Mesodermal cell (in vitro differentiated cells): ENCODE data around the gene WDR6.

Experiments
- H3K27ac ChIP-seq: 2 replicates; pipeline ENCODE4 v1.7.0; 2013; ENCODE audit warnings: mild to moderate bottlenecking, low read depth, low read length, moderate library complexity; ENCODE audit not compliant: severe bottlenecking
- H3K36me3 ChIP-seq: 2 replicates; pipeline ENCODE4 v1.7.1; 2013; ENCODE audit warnings: mild to moderate bottlenecking, low read length, moderate library complexity; ENCODE audit not compliant: control insufficient read depth, insufficient read depth
- H3K4me1 ChIP-seq: one replicate; pipeline ENCODE4 v1.7.1; 2013; ENCODE audit warnings: mild to moderate bottlenecking, low read length; ENCODE audit not compliant: insufficient read depth, control insufficient read depth, poor library complexity, severe bottlenecking
- H3K4me3 ChIP-seq: 2 replicates; pipeline ENCODE4 v1.7.0; 2013; ENCODE audit warnings: low read length, control low read depth, mild to moderate bottlenecking; ENCODE audit not compliant: insufficient read depth, poor library complexity, severe bottlenecking; ENCODE audit errors: extremely low read depth
- H3K9me3 ChIP-seq: 2 replicates; pipeline ENCODE4 v1.7.1; 2013; ENCODE audit warnings: mild to moderate bottlenecking, low read length, moderate library complexity; ENCODE audit not compliant: control insufficient read depth
- WGBS, 2 experiments: methylation state at CpG; one replicate each; pipeline ENCODE4 v1.1.5; 2013; ENCODE audit warnings: missing lambda C conversion rate in 2 of 2; ENCODE audit not compliant: insufficient coverage in 2 of 2; 5-methylcytosine and 5-hydroxymethylcytosine counted together

The WDR6 gene

GRCh38 chr3:48980295-48980694, 26.9 kb upstream of the WDR6 start:
- Histone ChIP-seq H3K27ac (no peak overlapping the region), H3K36me3 (peaks cover 87% of the 10 kb centered on the region), H3K4me1 (peaks cover 3% of the 10 kb centered on the region), H3K4me3 (no peak overlapping the region), H3K9me3 (no peaks in the 10 kb centered on the region)
- WGBS, 2 experiments = 93 to 100% methylated on average over 3 to 4 of the region's 4 CpGs

GRCh38 chr3:48982016-48982415, 25.2 kb upstream of the WDR6 start:
- Histone ChIP-seq H3K9me3 (no peaks in the 10 kb centered on the region), H3K4me1 (peaks cover 3% of the 10 kb centered on the region), H3K27ac (no peak overlapping the region), H3K36me3 (peaks cover 79% of the 10 kb centered on the region), H3K4me3 (no peak overlapping the region)

GRCh38 chr3:48982686-48983085, 24.5 kb upstream of the WDR6 start:
- H3K36me3 ChIP-seq = peaks cover 72% of the 10 kb centered on the region
- H3K4me1 ChIP-seq = peaks cover 3% of the 10 kb centered on the region
- H3K9me3 ChIP-seq = no peaks in the 10 kb centered on the region
- 90 to 91% methylated on average over 5 of the region's 5 CpGs for WGBS, 2 experiments
- H3K27ac ChIP-seq = no peak overlapping the region
- no peak overlapping the region for H3K4me3 ChIP-seq

GRCh38 chr3:48983096-48983495, 24.1 kb upstream of the WDR6 start:
- H3K4me1 ChIP-seq = peaks cover 3% of the 10 kb centered on the region
- no peak overlapping the region for H3K27ac ChIP-seq
- 92 to 100% methylated on average over 3 to 4 of the region's 4 CpGs for WGBS, 2 experiments
- no peak overlapping the region for H3K4me3 ChIP-seq
- H3K36me3 ChIP-seq = peaks cover 68% of the 10 kb centered on the region
- H3K9me3 ChIP-seq = no peaks in the 10 kb centered on the region

GRCh38 chr3:48984663-48985062, 22.5 kb upstream of the WDR6 start:
- H3K4me1 ChIP-seq = peaks cover 3% of the 10 kb centered on the region
- H3K36me3 ChIP-seq = peaks cover 54% of the 10 kb centered on the region

GRCh38 chr3:48985831-48986376, 21.3 kb upstream of the WDR6 start:
- peaks cover 44% of the 10 kb centered on the region for H3K36me3 ChIP-seq
- no peak overlapping the region for H3K27ac ChIP-seq
- H3K4me1 ChIP-seq = peaks cover 3% of the 10 kb centered on the region
- H3K9me3 ChIP-seq = no peaks in the 10 kb centered on the region
- WGBS, 2 experiments = 96 to 97% methylated on average over 6 to 7 of the region's 7 CpGs
- no peak overlapping the region for H3K4me3 ChIP-seq

More at GRCh38 chr3:48984663-48985062, 22.5 kb upstream of the WDR6 start:
- no peak overlapping the region for H3K4me3 ChIP-seq
- no peaks in the 10 kb centered on the region for H3K9me3 ChIP-seq
- no peak overlapping the region for H3K27ac ChIP-seq

GRCh38 chr3:48989126-48989795, 17.9 kb upstream of the WDR6 start:
- peak overlapping the region; percentile 97 for H3K27ac ChIP-seq
- peaks cover 17% of the 10 kb centered on the region for H3K36me3 ChIP-seq
- H3K4me1 ChIP-seq = no peaks in the 10 kb centered on the region
- H3K4me3 ChIP-seq = peak overlapping the region; percentile 61
- 6 to 10% methylated on average over 18 to 21 of the region's 21 CpGs for WGBS, 2 experiments
- H3K9me3 ChIP-seq = no peaks in the 10 kb centered on the region

- peaks cover 12% of the 10 kb centered on the region for H3K36me3 ChIP-seq
- H3K9me3 ChIP-seq = no peaks in the 10 kb centered on the region
- H3K27ac ChIP-seq = peak within 1 kb of the TSS; percentile 97
- peak within 1 kb of the TSS; percentile 61 for H3K4me3 ChIP-seq
- WGBS, 2 experiments = 0 to 1% methylated on average over 67 to 85 of the region's 91 CpGs
- no peaks in the 10 kb centered on the region for H3K4me1 ChIP-seq
Observed at GRCh38 chr3:48989796-48990635, 17.2 kb upstream of the WDR6 start, which contains the start of gene P4HTM. Gene P4HTM, plus strand, starts transcription at chr3:48990241. Its CDS starts 16 bp downstream, at chr3:48990257.

- no peaks in the 10 kb centered on the region for H3K4me1 ChIP-seq
- peaks cover 10% of the 10 kb centered on the region for H3K36me3 ChIP-seq
- H3K9me3 ChIP-seq = no peaks in the 10 kb centered on the region
- peak overlapping the region; percentile 61 for H3K4me3 ChIP-seq
- 9 to 13% methylated on average over 35 to 38 of the region's 40 CpGs for WGBS, 2 experiments
- H3K27ac ChIP-seq = peak overlapping the region; percentile 97
Observed at GRCh38 chr3:48990636-48991469, 16.3 kb upstream of the WDR6 start.

GRCh38 chr3:48991851-48992545, 15.2 kb upstream of the WDR6 start:
- Histone ChIP-seq H3K4me1 (no peaks in the 10 kb centered on the region), H3K4me3 (no peak overlapping the region), H3K9me3 (no peaks in the 10 kb centered on the region), H3K27ac (no peak overlapping the region), H3K36me3 (peaks cover 15% of the 10 kb centered on the region)
- 100% methylated on average over 1 to 2 of the region's 5 CpGs for WGBS, 2 experiments
